AG04449 (cell line): Measurements from ENCODE around the gene VPS13A.
"Not testable (repeated sequence)": the region's sequence is repeated elsewhere in the genome, so short reads cannot be mapped to it uniquely, and the experiment has no call there.

Source experiments
- CTCF ChIA-PET: fragments of 350-600 bp; formaldehyde crosslinking; extraction: SDS; loops from one replicate; lab custom pipeline; 2021; ENCODE audit warnings: antibody characterized with exemption; lab: Yijun Ruan, JAX
- POLR2A ChIA-PET: fragments of 400-600, 350-600 bp; formaldehyde crosslinking; extraction: SDS; loops from one replicate; lab custom pipeline; 2020; ENCODE audit warnings: antibody characterized with exemption, inconsistent platforms; lab: Yijun Ruan, JAX
- DNase-seq: peaks from one replicate; pipeline ENCODE4 v3.0.0-alpha.2; 2010; ENCODE audit warnings: low read depth, low spot score
- H3K4me3 ChIP-seq: 2 replicates; pipeline ENCODE4 v1.5.1; 2011; ENCODE audit warnings: low read depth, mild to moderate bottlenecking, control low read depth, low read length
- TF ChIP-seq, protein P1 (sequence below): IDR thresholded peaks from one replicate; pipeline ENCODE4 v1.5.1; 2011; ENCODE audit warnings: mild to moderate bottlenecking, moderate library complexity, low read length, control low read depth, inconsistent platforms; ENCODE audit not compliant: insufficient read depth; ENCODE audit errors: missing control alignments

The VPS13A gene

DNA sequence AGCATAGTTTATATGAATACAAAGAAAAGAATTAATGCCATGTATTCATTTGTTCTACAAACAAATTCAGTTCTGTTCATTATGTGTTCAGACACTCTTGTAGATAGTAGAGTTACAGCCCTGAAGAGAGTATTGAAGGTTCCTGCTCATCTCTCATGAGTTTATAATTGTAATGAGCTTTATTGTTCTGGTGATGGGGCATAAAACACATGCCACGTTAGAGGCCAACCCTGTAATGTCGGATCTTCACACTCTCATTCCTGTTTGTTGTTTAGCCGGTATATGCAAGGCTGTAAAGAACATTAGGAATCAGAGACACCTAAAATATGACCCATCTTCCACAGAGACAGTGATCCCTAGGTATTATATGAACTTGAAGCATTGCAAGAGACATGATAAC lies 214.5 kb downstream of the VPS13A start:
- CTCF ChIA-PET, result no interaction called here
- DNase-seq, result no peak
- TF ChIP-seq, protein P1, sequence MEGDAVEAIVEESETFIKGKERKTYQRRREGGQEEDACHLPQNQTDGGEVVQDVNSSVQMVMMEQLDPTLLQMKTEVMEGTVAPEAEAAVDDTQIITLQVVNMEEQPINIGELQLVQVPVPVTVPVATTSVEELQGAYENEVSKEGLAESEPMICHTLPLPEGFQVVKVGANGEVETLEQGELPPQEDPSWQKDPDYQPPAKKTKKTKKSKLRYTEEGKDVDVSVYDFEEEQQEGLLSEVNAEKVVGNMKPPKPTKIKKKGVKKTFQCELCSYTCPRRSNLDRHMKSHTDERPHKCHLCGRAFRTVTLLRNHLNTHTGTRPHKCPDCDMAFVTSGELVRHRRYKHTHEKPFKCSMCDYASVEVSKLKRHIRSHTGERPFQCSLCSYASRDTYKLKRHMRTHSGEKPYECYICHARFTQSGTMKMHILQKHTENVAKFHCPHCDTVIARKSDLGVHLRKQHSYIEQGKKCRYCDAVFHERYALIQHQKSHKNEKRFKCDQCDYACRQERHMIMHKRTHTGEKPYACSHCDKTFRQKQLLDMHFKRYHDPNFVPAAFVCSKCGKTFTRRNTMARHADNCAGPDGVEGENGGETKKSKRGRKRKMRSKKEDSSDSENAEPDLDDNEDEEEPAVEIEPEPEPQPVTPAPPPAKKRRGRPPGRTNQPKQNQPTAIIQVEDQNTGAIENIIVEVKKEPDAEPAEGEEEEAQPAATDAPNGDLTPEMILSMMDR, result no peak
- POLR2A ChIA-PET, result no interaction called here
- H3K4me3 ChIP-seq, result no peak overlapping the region

DNA sequence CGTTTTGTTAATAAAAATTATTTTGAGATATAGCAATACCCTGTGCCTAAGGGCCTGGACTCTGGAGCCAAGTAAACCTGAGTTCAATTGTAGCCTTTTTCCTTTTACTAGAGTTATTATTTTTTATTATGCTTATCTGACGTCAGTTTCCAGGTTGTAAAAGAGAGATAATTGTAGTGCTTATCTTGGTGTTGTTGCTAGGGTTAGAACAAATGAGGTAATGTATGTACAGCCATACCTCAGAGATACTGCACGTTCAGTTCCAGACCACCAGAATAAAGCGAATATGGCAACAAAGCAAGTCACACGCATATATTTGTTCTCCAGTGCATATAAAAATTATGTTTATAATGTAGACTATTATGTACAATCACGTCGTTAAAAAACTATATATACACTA lies 215.0 kb downstream of the VPS13A start:
- no peak overlapping the region for H3K4me3 ChIP-seq
- no peak for DNase-seq
- CTCF ChIA-PET, result no interaction called here
- TF ChIP-seq, protein P1, result no peak
- POLR2A ChIA-PET, result no interaction called here

DNA sequence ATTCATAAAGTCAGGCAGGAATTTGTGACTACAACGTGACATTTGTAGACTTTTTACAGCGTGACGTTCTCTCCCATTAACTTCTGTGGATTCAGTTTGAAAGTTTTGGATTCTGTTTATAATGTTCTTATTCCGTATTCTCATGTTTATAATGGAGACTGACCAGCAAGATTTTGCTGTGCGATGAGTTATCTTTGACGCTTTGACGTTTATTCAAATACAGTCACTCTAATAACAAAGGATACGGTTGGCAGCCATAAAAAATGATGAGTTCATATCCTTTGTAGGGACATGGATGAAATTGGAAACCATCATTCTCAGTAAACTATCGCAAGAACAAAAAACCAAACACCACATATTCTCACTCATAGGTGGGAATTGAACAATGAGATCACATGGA lies 221.2 kb downstream of the VPS13A start:
- H3K4me3 ChIP-seq, DNase-seq, POLR2A ChIA-PET: not testable (repeated sequence)
- CTCF ChIA-PET, result interaction anchor here (0.9 kb wide), 1 partner anchor 9 kb away, joined by 4 read pairs; no protein-coding TSS in a partner anchor

DNA sequence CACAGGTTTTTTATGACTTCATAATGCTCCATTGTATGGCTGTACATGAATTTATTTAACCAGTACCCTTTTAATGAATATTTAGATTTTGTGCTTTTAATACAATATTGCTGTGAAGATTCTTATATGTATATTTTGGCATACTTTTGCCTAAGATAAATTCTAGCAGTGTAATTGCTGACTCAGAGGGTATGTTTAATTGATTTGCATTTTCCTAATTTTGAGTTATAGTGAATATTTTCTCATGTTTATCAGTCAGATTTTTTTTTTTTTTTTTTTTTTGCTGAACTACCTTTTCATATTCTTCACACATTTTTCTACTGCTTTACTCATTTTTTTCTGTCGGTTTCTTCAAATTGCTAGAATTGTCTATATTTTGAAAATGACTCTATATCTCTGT lies 222.6 kb downstream of the VPS13A start:
- TF ChIP-seq, protein P1, result no peak

DNA sequence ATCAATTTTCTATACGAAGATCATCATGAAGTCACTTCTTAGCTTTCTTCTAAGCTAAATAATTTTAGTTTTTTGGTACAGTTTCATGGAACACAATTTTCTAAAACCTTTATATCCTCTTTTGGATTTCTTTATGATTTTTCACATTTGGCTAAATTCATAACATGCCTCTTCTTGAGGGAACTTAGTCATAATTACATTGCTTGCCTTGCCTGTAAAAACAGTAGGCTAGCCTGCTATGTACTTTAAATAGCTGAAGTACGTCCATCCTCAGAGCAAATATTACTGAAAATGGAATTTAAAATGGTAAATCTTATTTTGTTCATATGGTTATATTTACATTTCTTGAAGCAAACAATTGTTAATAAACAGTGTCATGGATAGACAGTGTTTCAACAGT lies 225.0 kb downstream of the VPS13A start:
- ChIA-PET CTCF (interaction anchor here (1.0 kb wide), 1 partner anchor 31 kb away, joined by 3 read pairs; no protein-coding TSS in a partner anchor), POLR2A (no interaction called here)
- DNase-seq, result no peak
- H3K4me3 ChIP-seq, result no peak overlapping the region
- TF ChIP-seq, protein P1, result no peak

More for the DNA sequence above, 222.6 kb downstream of the VPS13A start:
- H3K4me3 ChIP-seq, result no peak overlapping the region
- ChIA-PET CTCF (no interaction called here), POLR2A (no interaction called here)
- DNase-seq, result no peak

DNA sequence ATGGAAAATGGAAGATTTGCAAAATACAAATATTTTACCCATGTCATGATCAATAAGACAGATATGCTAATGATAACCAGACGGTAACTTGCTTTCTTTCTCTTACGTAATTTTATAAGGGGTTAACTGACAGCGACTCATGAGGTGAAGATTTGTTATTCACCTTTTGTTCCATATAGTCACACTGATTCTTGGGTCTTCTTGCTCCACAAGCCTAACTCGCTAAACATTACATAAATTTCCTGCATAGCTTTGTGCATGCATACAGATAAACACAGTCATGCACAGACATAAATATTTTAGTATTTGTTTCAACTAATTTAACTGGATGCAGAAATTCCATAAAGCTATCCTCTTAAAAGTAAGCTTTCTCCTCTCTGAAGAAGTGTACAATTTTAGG lies 225.9 kb downstream of the VPS13A start:
- TF ChIP-seq, protein P1, result no peak
- DNase-seq, result no peak
- CTCF ChIA-PET, result interaction anchor here (1.0 to 2.5 kb wide), 3 partner anchors 30 to 54 kb away, joined by 3 to 9 read pairs (median 6); no protein-coding TSS in a partner anchor
- no peak overlapping the region for H3K4me3 ChIP-seq
- POLR2A ChIA-PET, result no interaction called here

DNA sequence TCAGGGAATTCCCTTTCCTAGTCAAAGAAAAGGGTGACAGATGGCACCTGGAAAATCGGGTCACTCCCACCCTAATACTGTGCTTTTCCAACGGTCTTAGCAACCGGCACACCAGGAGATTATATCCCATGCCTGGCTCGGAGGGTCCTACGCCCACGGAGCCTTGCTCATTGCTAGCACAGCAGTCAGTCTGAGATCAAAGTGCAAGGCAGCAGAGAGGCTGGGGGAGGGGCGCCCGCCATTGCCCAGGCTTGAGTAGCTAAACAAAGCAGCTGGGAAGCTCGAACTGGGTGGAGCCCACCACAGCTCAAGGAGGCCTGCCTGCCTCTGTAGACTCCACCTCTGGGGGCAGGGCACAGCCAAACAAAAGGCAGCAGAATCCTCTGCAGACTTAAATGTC lies 231.2 kb downstream of the VPS13A start:
- CTCF ChIA-PET, H3K4me3 ChIP-seq, POLR2A ChIA-PET: not testable (repeated sequence)

More for the DNA sequence above, 231.2 kb downstream of the VPS13A start:
- DNase-seq, result not testable (repeated sequence)
